GM10248 (cell line): ENCODE results near the gene KATNB1.
"Not testable (repeated sequence)": the region's sequence is repeated elsewhere in the genome, so short reads cannot be mapped to it uniquely, and the experiment has no call there.

Experiments
- CTCF ChIA-PET: fragments of 300-600 bp; sonication (Branson Sonifier 250); formaldehyde crosslinking; extraction: SDS; loops from one replicate; lab custom pipeline; 2021; ENCODE audit warnings: antibody characterized with exemption; lab: Yijun Ruan, JAX
- POLR2A ChIA-PET: fragments of 350-650 bp; sonication (Branson Sonifier 250); formaldehyde crosslinking; extraction: SDS; loops from one replicate; lab custom pipeline; 2020; ENCODE audit warnings: antibody characterized with exemption; lab: Yijun Ruan, JAX
- DNase-seq: peaks from one replicate; pipeline ENCODE4 v3.0.0; 2012; ENCODE audit errors: extremely low spot score
- CTCF ChIP-seq: IDR thresholded peaks from 2 replicates; pipeline ENCODE4 v1.5.1; 2012; ENCODE audit warnings: mild to moderate bottlenecking, low read depth; ENCODE audit errors: extremely low read depth, missing control alignments, control extremely low read depth

Gene KATNB1

GRCh38 chr16:57781349-57781740, 45.8 kb downstream of the KATNB1 start:
- DNase-seq: no peak
- no peak for TF ChIP-seq CTCF
- CTCF ChIA-PET: no interaction called here
- POLR2A ChIA-PET: no interaction called here

- POLR2A ChIA-PET: no interaction called here
- CTCF ChIA-PET: interaction anchor here (0.9 kb wide), 1 partner anchor 13 kb away, joined by 3 read pairs; no protein-coding TSS in a partner anchor
- no peak for TF ChIP-seq CTCF
- no peak for DNase-seq
Observed at GRCh38 chr16:57781741-57782606, 46.4 kb downstream of the KATNB1 start.

GRCh38 chr16:57782607-57783055, 47.1 kb downstream of the KATNB1 start:
- CTCF ChIA-PET: interaction anchor here (0.9 kb wide), 1 partner anchor 12 kb away, joined by 3 read pairs; no protein-coding TSS in a partner anchor
- DNase-seq, POLR2A ChIA-PET: not testable (repeated sequence)

GRCh38 chr16:57783116-57783515, 47.5 kb downstream of the KATNB1 start:
- ChIA-PET CTCF (no interaction called here), POLR2A (no interaction called here)
- TF ChIP-seq CTCF: no peak
- no peak for DNase-seq

- TF ChIP-seq CTCF: no peak
- POLR2A ChIA-PET: no interaction called here
- CTCF ChIA-PET: interaction anchor here (1.1 to 1.7 kb wide), 3 partner anchors 12 to 207 kb away, joined by 3 to 5 read pairs (median 4); no protein-coding TSS in a partner anchor
Observed at GRCh38 chr16:57783883-57784282, 48.3 kb downstream of the KATNB1 start.

GRCh38 chr16:57784334-57784733, 48.8 kb downstream of the KATNB1 start:
- CTCF ChIA-PET: interaction anchor here (1.1 to 1.7 kb wide), 3 partner anchors 12 to 208 kb away, joined by 3 to 5 read pairs (median 4); no protein-coding TSS in a partner anchor
- no peak for TF ChIP-seq CTCF
- POLR2A ChIA-PET: no interaction called here
- no peak for DNase-seq

More at GRCh38 chr16:57783883-57784282, 48.3 kb downstream of the KATNB1 start:
- no peak for DNase-seq

GRCh38 chr16:57785385-57785784, 49.8 kb downstream of the KATNB1 start:
- TF ChIP-seq CTCF: no peak
- DNase-seq: no peak
- ChIA-PET POLR2A (no interaction called here), CTCF (interaction anchor here (1.7 kb wide), 1 partner anchor 28 kb away, joined by 5 read pairs; no protein-coding TSS in a partner anchor)
